Measurements from ENCODE around the gene RBMS3.

DNA sequence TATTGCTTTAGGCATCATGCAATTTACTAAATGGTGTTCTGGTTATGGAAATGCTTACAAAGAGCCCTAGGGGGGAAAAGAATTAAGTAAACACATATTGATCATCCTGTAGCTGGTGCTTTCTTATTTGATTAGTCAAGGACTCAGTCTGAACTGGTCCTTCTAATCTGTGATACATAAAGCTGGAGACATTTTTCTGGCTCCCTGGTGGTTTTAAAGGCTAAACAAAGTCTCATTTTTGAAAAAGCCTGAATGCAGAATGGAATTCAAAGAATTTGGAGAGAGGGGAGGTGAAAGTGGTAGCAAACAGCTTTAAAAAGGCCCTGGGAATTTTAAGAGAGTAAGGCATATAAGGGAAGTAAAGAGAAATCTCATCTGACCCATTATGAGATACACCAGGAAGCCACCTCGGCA lies 149.7 kb downstream of the RBMS3 start:
- no peak for TF ChIP-seq CTCF (IDR thresholded peaks at IDR 0.05)
- no peak for TF ChIP-seq POLR2A (IDR thresholded peaks at IDR 0.05)

Data from thyroid gland (tissue), 4 donors.